HG03354 (cell line): ENCODE data around the gene CUL4A.
"Not testable (repeated sequence)": the region's sequence is repeated elsewhere in the genome, so short reads cannot be mapped to it uniquely, and the experiment has no call there.

Source experiments
- ATAC-seq: cut with Tn5 transposase; IDR thresholded peaks from one replicate; pipeline ENCODE4 v1.9.1; 2021; ENCODE audit warnings: mild to moderate bottlenecking; ENCODE audit not compliant: unreplicated experiment, poor library complexity, severe bottlenecking

Gene CUL4A

DNA sequence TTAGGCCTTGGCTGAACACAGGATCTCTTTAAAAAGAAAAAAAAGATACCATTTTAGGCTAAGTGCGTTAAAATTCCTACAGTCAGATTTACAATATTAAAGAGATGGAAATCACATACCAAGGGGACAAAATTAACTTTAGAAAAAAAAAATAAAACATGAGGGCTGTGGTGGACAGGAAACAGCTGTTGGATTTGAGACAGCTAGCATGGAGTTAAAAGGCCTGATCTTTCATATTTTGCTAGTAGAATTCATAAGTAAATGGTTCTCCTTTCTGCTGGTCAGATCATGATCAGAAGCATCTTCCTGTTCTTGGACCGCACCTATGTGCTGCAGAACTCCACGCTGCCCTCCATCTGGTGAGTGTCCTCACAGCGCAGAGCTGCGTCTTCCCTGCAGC is 19.7 kb downstream of the CUL4A start:
- no peak for ATAC-seq

- no peak for ATAC-seq
These were observed 20.4 kb downstream of the CUL4A start for GRCh38 chr13:113229791-113230190.

DNA sequence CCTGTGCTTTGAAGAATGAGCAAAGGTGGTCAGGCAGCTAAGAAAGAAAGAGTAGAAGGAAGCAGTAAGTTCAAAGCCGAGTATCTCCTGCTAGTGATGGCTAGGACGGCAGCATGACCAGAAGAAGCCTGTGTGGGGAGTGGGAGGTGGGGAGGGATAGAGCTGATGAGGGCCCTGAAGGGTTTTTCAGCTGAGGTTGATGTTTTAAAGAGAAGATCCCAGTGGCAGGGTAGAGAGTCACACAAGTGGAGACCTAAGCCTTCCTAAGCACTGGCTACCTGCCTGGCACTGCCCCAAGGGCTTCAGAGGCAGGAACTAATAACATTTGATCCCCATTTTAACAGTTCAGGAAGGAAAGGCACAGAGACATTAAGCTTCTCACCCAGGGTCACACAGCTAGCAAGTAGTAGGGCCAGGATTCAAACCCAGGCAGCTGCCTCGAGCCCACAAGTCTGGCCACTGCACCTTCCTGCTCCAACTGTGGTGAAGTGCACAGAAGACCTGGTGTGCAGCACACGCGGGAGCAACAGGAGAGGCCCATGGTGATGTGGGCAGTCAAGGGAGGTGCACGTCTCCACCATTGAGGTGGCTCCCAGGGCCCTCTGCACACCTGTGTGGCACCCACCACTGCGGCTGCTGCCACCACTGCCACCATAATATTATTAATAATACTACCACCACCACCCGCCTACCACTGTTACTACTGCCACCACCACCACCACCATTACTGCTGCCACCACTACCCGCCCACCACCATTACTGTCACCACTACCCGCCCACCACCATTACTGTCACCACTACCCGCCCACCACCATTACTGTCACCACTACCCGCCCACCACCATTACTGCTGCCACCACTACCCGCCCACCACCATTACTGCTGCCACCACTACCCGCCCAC is 22.1 kb downstream of the CUL4A start:
- no peak for ATAC-seq

DNA sequence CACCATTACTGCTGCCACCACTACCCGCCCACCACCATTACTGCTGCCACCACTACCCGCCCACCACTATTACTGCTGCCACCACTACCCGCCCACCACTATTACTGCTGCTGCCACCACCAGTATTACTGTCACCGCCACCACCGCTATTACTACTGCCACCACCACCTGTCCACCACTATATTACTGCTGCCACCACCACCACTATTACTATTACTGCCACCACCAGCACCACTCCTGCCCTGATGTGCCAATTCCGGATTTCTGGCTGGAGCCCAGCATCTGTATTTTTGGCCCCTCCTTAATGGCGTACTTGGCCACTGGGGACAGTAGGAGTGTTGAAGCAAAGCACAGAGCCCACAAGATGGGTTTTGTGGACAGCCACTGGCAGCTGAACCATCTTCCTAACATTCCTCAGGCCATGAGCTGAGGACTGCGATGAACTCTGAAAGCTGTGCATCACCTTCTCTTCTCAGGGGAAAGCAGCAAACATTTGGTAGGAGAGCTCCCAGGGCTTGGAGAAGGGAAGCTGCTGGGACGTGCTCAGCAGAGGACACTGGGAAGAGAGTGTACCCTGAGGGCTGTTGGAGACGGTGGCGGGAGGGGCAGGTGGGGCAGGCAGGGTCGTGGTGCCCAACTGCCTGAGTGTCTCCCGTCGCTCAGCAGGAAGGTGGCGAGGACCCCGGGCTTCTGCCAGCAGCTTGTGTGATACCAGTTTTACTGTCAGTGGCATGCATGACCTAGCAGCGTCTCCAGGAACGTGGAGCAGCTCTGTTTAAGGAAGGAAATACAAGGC is 23.0 kb downstream of the CUL4A start:
- ATAC-seq = no peak

- no peak for ATAC-seq
These were observed 23.7 kb downstream of the CUL4A start for GRCh38 chr13:113233101-113233500.

DNA sequence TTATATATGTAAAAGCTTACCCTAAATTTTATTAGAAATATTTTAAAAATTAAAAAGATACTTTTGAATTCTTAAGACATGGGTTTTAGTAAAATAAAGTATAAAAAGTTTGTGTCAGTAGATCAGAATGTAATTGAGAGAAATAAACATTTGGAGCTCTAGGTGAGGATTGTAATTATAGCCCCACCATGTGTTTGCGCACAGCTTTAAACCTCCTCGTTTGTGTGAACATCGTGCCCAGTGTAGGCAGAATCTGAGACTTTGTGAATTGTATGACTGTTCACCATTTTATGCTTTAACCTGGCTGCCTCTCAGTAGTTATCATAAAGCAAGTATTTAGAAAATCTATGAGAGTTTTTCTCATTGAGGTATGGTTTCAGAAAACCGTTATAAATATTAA is 29.1 kb downstream of the CUL4A start:
- no peak for ATAC-seq

DNA sequence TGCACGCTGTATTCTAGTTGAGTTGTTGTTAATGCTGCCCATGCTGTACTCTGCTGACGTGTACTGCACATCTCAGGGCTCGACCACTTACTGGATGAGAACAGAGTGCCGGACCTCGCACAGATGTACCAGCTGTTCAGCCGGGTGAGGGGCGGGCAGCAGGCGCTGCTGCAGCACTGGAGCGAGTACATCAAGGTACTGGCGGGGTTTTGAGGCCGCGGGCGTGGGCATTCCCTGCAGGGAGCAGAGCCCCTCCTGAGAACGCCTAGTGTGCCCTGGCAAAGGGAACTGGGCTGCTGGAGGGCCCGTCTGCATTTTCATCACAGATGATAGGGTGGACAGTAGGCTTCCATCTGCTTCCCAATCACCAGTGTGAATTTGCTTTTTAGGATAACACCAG is 29.9 kb downstream of the CUL4A start:
- no peak for ATAC-seq

- ATAC-seq = no peak
These were observed 30.6 kb downstream of the CUL4A start for GRCh38 chr13:113239986-113240385.

DNA sequence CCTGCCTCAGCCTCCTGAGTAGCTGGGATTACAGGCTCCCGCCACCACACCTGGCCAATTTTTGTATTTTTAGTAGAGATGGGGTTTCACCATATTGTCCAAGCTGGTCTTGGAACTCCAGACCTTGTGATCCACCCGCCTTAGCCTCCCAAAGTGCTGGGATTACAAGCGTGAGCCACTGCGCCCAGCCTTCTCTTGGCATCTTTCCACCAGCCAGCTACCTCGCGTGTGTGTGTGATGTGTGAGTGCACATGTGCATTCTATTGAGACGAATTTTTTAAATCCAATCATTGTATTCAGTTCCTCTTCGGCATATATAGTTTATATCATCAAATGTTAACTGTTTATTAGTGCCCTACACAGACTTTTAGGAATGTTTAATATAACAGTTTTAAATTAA is 32.2 kb downstream of the CUL4A start:
- not testable (repeated sequence) for ATAC-seq

- no peak for ATAC-seq
These were observed 34.4 kb downstream of the CUL4A start for GRCh38 chr13:113243847-113244246.

DNA sequence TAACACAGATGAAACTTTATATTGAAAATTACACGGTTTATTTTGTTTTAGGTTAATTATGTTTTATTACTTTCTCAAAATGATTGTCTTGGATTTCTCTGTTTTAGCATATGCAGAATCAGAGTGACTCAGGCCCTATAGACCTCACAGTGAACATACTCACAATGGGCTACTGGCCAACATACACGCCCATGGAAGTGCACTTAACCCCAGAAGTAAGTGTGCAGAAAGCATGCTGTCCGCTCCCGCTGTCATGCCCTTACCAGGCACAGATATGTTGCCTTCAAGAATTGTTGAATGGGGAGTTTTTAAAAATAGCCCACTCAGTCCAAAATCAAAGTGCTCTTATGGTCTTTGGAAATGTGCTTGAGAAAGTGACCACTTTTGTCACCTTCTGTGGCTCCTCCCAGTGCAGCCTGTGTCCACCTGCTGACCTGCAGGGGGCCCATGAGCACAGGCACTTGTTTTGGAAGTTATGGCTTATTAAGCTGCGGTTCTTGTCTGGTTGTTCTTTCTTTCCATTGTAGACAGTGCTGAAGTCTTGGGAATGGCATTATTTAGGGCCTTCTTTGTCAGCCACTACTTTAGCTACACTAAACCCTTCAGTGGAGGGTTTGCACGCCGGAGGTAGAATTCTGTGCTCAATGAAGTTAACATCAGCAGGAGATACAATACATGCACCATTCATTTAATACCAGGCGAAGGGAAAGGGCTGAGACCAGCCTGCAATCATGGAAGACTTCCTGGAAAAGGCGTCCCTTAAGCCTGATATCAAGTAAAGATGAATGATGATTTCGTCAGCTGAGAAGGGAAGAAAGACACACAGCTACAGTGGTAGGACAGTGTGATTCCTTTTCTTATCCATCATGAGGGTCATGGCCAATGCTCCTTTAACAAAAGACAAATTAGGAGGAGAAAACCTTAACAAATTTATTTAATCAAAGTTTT is 36.7 kb downstream of the CUL4A start:
- no peak for ATAC-seq

DNA sequence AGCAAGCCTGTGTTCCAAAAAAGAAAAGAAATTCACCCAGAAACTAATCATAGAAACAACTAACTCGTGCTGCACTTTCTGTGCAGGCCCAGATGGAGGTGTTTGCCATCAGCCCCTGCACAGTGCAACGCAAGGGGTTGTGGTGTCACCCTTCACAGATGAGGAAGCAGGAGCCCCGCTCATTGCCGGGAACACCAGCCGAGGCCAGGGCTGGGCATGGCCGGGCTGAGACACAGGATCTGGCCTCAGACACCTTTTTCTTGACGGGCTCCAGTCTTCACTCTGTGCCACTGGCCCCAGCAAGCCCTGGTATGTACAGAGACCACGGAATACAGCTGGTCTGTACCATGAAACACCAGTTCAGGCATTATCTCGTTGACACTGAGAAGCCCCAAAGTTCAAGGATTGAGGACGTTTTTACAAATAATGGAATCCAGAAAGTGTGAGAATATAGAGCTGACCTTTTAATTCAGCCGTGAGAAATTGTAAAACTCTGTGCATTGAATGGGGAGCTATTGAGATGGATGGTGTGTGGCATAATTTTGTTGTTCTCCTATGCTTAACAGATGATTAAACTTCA is 43.2 kb downstream of the CUL4A start:
- ATAC-seq = no peak

- ATAC-seq = not testable (repeated sequence)
These were observed 48.5 kb downstream of the CUL4A start for GRCh38 chr13:113257908-113258307.

DNA sequence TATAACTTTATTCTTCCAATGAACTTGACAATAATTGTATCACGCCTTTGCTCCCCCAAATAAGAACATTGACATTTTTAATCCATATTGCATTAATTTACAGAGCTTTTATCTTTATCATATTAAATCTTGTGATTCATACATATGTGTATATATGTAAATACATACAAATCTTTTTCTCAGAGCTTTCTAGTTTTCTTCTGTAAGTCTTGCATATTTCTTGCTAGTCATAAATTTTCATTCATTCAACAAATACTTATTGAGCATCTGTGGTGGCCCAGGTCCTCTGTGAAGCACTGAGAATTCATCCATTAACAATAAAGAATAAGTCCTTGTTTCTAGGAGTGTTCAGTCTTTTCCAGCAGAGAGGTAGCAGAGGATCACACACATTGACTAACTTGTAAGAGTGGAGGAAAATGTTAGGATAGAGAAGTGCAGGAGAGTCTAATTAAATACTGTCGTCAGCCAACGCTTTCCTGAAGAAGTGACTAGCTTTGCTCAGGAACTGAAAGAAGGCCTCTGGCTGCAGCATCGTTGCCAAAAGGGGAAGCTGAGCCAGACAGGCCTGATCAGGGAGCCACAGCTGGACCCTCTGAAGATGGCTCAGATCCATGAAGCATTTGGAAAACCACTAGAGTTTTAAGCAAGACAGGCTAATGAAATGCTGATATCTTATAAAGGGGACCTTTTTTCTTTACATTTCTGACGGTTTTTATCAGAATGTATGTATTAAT is 49.1 kb downstream of the CUL4A start:
- no peak for ATAC-seq

DNA sequence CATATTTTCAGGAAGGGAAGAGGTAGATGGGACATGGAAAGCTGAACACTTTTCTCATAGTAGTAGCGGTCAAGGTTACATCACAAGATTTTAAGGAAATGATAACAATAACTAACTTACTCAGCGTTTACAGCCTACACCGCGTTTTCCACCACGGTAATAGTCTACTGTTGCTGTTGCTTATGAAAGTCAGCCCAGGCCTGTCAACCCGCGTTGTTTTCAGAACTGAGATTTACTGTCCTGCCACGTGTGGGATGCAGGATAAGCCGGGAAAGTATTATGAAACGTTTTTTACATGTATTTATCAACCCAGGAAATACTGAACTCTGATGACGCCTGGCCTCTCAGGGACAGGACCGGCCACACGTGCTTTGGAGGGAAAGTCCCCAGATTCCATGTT is 51.6 kb downstream of the CUL4A start:
- ATAC-seq = no peak

- ATAC-seq = not testable (repeated sequence)
These were observed 53.6 kb downstream of the CUL4A start for GRCh38 chr13:113263016-113263415.

GRCh38 chr13:113267642-113268405 is 58.4 kb downstream of the CUL4A start:
- no peak for ATAC-seq

DNA sequence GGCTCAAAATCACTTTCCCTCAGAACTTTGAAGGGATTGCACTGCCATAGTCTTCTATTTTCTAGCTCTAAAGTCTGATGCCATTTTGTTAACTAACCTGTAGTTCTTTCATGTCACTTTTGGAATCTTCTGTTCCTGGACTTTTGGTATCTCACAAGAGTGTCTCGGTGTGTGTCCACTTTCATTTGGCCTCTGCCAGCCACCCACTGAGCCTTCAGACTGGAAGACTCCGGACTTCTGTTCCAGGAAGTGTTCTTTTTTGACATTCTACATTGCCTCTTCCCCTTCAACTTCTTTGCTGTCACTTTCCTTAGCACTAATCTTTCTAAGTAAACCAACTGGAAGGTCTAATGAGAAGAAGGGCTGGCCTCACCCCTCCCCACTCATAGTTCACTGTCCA is 62.6 kb downstream of the CUL4A start:
- ATAC-seq = no peak
